Kidney capillary endothelial cell (primary cell): ENCODE data around the gene WBP1.
"Not testable (repeated sequence)": the region's sequence is repeated elsewhere in the genome, so short reads cannot be mapped to it uniquely, and the experiment has no call there.

Experiments
- DNase-seq: peaks from one replicate; pipeline ENCODE4 v3.0.0-alpha.2; 2018; ENCODE audit warnings: low spot score

WBP1 gene

GRCh38 chr2:74454654-74455511, 3.4 kb upstream of the WBP1 start, which contains the start of gene INO80B:
Gene INO80B, plus strand, starts transcription at chr2:74455087. Its CDS starts 30 bp downstream, at chr2:74455117.
- peak; percentile 96 for DNase-seq

- DNase-seq = no peak
Measured at GRCh38 chr2:74457129-74457548, 1.1 kb upstream of the WBP1 start.

DNA sequence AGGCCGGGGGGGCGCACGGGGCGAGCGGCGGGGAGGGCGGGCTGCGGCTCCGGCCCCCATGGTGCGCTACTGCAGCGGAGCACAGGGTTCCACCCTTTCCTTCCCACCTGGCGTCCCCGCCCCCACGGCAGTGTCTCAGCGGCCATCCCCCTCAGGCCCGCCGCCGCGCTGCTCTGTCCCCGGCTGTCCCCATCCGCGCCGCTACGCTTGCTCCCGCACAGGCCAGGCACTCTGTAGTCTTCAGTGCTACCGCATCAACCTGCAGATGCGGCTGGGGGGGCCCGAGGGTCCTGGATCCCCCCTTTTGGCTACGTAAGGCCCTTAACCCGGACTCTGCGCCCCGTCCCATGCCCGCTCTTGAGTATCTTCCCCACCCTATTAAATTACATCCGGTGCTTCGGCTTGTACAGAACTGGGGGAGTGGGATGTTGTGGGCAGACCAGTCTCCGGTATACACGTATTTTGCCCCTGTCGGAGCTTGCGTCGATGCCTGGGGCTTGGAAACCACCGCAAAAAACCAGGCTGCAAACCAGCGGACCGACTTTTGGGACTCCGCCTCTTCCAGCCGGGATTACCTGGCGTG, 598 bp upstream of the WBP1 start:
- DNase-seq = no peak

DNA sequence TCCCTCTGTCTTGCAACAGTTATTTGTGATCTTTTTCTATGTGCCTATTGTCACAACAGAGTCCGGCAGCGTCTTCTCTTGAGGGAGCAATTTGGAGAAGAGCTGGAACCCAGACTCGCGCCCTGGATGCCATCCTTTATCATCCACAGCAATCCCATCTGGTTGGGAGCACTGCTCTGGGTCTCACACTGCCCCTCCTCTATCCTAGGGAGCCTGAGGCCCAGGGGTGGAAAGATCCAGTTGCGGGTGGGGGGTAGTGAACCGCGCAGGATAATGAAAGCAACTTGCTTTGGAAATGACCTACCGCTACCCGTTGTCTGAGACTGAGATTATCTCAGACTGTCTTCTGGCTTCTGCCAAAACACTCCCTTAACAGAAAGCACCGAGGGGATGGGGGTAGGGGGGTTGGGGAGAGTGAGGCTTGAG, 713 bp downstream of the WBP1 start:
- DNase-seq = no peak

DNA sequence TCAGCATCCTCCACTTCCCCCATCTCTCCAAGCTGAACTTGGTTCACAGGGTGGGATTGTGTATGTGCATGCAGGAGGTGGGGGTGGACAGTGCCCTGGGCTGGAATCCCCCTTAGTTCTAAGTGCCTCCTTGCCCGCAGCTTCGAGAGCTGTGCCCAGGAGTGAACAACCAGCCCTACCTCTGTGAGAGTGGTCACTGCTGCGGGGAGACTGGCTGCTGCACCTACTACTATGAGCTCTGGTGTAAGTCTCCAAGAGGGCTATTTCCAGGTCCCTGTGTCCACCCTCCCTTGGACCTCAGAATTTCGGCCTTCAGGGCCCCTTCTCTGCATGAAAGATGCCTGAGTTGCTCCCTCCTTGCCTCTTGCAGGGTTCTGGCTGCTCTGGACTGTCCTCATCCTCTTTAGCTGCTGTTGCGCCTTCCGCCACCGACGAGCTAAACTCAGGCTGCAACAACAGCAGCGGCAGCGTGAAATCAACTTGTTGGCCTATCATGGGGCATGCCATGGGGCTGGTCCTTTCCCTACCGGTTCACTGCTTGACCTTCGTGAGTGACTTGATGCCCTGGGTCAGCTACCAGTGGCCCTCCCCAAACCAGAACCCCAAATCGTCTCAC, 1.4 kb downstream of the WBP1 start:
- DNase-seq = not testable (repeated sequence)

DNA sequence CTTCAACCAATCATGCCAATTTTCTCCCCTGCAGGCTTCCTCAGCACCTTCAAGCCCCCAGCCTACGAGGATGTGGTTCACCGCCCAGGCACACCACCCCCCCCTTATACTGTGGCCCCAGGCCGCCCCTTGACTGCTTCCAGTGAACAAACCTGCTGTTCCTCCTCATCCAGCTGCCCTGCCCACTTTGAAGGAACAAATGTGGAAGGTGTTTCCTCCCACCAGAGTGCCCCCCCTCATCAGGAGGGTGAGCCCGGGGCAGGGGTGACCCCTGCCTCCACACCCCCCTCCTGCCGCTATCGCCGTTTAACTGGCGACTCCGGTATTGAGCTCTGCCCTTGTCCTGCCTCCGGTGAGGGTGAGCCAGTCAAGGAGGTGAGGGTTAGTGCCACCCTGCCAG, 1.9 kb downstream of the WBP1 start:
- DNase-seq = not testable (repeated sequence)

GRCh38 chr2:74461187-74462053, 3.2 kb downstream of the WBP1 start:
- DNase-seq = no peak

- DNase-seq = no peak
Measured at GRCh38 chr2:74462054-74462785, 4.0 kb downstream of the WBP1 start.

DNA sequence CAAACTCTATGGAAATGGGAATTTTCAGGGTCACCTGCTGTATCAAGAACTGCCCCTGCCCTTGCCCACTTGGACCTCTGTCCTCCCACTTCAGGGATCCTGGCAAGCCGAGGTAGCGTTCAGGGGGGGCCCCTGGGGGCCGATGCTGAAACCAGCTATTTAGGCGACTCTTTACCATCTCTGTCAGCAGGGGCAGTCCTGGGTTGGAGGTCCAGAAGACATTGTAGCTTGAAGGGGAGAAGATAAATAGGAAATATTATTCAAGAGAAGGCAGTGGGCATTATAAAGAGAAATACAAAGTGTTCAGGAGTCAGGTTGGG, 4.5 kb downstream of the WBP1 start:
- no peak for DNase-seq

DNA sequence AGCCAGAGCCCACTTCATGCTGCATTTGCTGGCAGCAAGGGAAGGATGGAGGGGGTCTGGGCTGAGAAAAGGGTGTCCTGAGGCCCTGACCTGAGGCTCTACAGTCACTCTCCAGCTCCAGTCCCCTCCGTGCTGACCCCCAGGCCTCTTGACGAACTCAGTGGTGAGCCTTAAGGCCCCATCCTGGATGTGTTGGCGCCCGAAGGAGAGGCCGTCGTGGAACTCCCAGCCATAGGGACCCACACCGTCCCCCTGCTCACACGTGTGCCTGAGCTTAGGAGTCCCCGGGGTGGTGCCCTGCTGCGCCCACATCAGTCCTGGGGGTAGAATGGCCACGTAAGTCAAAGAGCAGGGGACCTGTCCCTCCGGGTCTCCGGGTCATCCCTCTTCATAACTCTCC, 6.2 kb downstream of the WBP1 start:
- no peak for DNase-seq

- not testable (repeated sequence) for DNase-seq
Measured at GRCh38 chr2:74470742-74471141, 12.5 kb downstream of the WBP1 start.

GRCh38 chr2:74471332-74472065, 13.3 kb downstream of the WBP1 start:
- no peak for DNase-seq

- DNase-seq = peak; percentile 91
Measured at GRCh38 chr2:74472086-74472944, 14.1 kb downstream of the WBP1 start, which contains the start of gene MRPL53. Gene MRPL53, minus strand, starts transcription at chr2:74472680. Its CDS starts 20 bp downstream, at chr2:74472660.

- DNase-seq = no peak
Measured at GRCh38 chr2:74472945-74473258, 14.7 kb downstream of the WBP1 start.

GRCh38 chr2:74474481-74474880, 16.2 kb downstream of the WBP1 start:
- DNase-seq = no peak

GRCh38 chr2:74474899-74475298, 16.7 kb downstream of the WBP1 start:
- no peak for DNase-seq

DNA sequence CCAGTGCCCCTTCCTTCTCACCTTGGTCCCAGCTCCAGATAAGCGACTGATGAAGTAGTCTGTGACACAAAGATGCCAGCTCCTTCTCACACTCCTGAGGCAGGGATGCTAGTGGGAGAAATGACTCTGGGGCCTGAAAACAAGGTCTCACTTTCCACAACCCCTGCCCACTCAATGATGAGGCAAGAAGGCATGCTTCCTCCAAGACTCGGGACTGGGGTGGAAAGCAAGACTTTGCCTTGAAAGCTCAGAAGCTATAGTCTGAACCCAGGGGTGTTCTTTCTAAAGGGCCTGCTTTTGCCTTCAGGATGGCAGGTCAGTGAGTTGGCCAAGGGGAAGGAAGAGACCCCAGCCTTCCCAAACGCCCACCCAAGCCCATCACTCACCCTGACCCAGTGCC, 23.2 kb downstream of the WBP1 start:
- no peak for DNase-seq

- no peak for DNase-seq
Measured at GRCh38 chr2:74481961-74482800, 23.9 kb downstream of the WBP1 start.
